Natural killer cell (primary cell): ENCODE data around the gene PIK3C2G. TPM values are rescaled to one million over a fixed set of nuclear protein-coding genes. Genes with fewer than 3 reads are reported as not detected.

ENCODE experiments used
- ATAC-seq, 3 donors: fragments of 150-1000 bp in 2 of 3; fragments of 200-7000 bp in 1 of 3; cut with Tn5 transposase; 1 replicate in 1 of 3; 2 replicates in 2 of 3; pipeline ENCODE4 v1.10.0; 2021; ENCODE audit warnings: mild to moderate bottlenecking in 2 of 3, moderate library complexity in 2 of 3
- DNase-seq, 2 donors: peaks; one replicate each; pipeline versions ENCODE4 v3.0.0 to v3.0.0-alpha.2; 2013 to 2021; ENCODE audit warnings: mixed read lengths in 1 of 2
- H3K27ac ChIP-seq: one replicate; pipeline ENCODE4 v1.5.1; 2013; ENCODE audit warnings: mild to moderate bottlenecking, low read length
- H3K27me3 ChIP-seq: one replicate; pipeline ENCODE4 v1.6.1; 2013; ENCODE audit warnings: low read length; ENCODE audit not compliant: control insufficient read depth, insufficient read depth
- H3K36me3 ChIP-seq: one replicate; pipeline ENCODE4 v1.6.1; 2013; ENCODE audit warnings: low read length; ENCODE audit not compliant: control insufficient read depth, insufficient read depth
- H3K4me1 ChIP-seq: one replicate; pipeline ENCODE4 v1.6.1; 2013; ENCODE audit warnings: low read length; ENCODE audit not compliant: control insufficient read depth, insufficient read depth
- H3K4me3 ChIP-seq: one replicate; pipeline ENCODE4 v1.5.1; 2013; ENCODE audit warnings: low read length
- H3K9me3 ChIP-seq: one replicate; pipeline ENCODE4 v1.6.1; 2013; ENCODE audit warnings: low read length; ENCODE audit not compliant: control insufficient read depth, insufficient read depth
- H3K27ac Mint-ChIP-seq, 2 donors: one replicate each; pipeline ENCODE4 v1.8.0; 2022; ENCODE audit warnings: mild to moderate bottlenecking in 2 of 2, mixed read lengths in 2 of 2, moderate library complexity in 1 of 2
- H3K27me3 Mint-ChIP-seq, 2 donors: one replicate each; pipeline ENCODE4 v1.8.0; 2022; ENCODE audit warnings: low read depth in 2 of 2, mixed read lengths in 2 of 2
- H3K36me3 Mint-ChIP-seq: one replicate; pipeline ENCODE4 v1.8.0; 2022; ENCODE audit warnings: mixed read lengths
- H3K4me1 Mint-ChIP-seq, 2 donors: one replicate each; pipeline ENCODE4 v1.8.0; 2022; ENCODE audit warnings: mixed read lengths in 2 of 2
- H3K4me3 Mint-ChIP-seq: one replicate; pipeline ENCODE4 v1.8.0; 2022; ENCODE audit warnings: mild to moderate bottlenecking, moderate library complexity, mixed read lengths
- H3K9me3 Mint-ChIP-seq, 2 donors: one replicate each; pipeline ENCODE4 v1.8.0; 2022; ENCODE audit warnings: mixed read lengths in 2 of 2
- WGBS: methylation state at CpG from one replicate; pipeline ENCODE4 v1.1.7; 2013; ENCODE audit warnings: missing lambda C conversion rate; ENCODE audit not compliant: insufficient coverage; 5-methylcytosine and 5-hydroxymethylcytosine counted together
- intact Hi-C: fragments of 100-400 bp; cut with micrococcal nuclease; formaldehyde crosslinking; loops from one replicate; pipeline ENCODE4 v1.14.2; 2022
- total RNA-seq, 4 donors: library from RNA; stranded (reverse); fragments of 120-200 nt in 1 of 4; gene quantifications; one replicate each; pipeline versions ENCODE4 v1.2.3 to v1.2.4, GENCODE V29; 2013 to 2022
- TF ChIP-seq, protein P1 (sequence below): fragments of 200-600 bp; IDR thresholded peaks from one replicate; pipeline ENCODE4 v1.8.0; 2022; ENCODE audit warnings: antibody characterized with exemption

PIK3C2G gene
- total RNA-seq, 3 donors from 2014 or later (not counting 1 experiment from before 2014, with no cell fraction given) = not detected

DNA sequence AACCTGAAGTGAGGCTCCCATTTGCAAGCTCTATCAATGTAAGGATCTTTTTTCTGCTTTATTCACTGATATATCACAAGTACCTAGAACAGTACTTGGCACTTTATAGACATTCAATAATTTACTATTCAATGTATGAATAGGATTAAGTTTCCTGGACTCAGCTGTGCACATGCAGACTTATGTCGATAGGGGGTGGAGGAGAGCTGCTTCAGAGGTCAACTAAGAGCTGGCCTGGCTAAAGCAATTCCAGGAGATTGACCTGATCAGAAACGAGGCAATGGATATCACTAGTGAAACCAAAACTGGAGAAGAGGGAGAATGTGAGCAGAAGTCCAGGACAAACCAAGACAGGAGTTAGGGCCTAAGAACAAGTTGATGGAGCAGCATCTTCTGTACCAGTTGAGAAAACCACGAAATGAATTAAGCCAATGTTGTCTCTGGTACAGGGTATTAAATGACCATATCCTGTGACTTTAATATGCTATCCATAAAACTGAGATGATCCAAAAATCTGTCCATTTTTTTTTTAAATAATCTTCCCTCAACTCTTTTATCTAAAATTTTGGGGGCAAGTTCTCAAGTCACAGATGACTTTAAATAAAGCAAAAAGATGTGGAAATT is 169.2 kb downstream of the PIK3C2G start:
- ATAC-seq = no peak
- Histone ChIP-seq H3K27ac (no peak overlapping the region), H3K4me1 (no peaks in the 10 kb centered on the region), H3K36me3 (no peaks in the 10 kb centered on the region), H3K27me3 (no peaks in the 10 kb centered on the region), H3K9me3 (no peaks in the 10 kb centered on the region), H3K4me3 (no peak overlapping the region)
- H3K4me1 Mint-ChIP-seq = no peaks in the 10 kb centered on the region
- H3K27me3 Mint-ChIP-seq = no peaks in the 10 kb centered on the region
- 18% methylated on average over 3 of the region's 3 CpGs for WGBS
- TF ChIP-seq, protein P1, sequence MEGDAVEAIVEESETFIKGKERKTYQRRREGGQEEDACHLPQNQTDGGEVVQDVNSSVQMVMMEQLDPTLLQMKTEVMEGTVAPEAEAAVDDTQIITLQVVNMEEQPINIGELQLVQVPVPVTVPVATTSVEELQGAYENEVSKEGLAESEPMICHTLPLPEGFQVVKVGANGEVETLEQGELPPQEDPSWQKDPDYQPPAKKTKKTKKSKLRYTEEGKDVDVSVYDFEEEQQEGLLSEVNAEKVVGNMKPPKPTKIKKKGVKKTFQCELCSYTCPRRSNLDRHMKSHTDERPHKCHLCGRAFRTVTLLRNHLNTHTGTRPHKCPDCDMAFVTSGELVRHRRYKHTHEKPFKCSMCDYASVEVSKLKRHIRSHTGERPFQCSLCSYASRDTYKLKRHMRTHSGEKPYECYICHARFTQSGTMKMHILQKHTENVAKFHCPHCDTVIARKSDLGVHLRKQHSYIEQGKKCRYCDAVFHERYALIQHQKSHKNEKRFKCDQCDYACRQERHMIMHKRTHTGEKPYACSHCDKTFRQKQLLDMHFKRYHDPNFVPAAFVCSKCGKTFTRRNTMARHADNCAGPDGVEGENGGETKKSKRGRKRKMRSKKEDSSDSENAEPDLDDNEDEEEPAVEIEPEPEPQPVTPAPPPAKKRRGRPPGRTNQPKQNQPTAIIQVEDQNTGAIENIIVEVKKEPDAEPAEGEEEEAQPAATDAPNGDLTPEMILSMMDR = no peak
- peaks cover 5 to 7% of the 10 kb centered on the region in 2 donors for H3K9me3 Mint-ChIP-seq
- no peak overlapping the region for H3K4me3 Mint-ChIP-seq
- DNase-seq = no peak
- intact Hi-C loops = no loop called here
- H3K27ac Mint-ChIP-seq = no peak overlapping the region
- no peaks in the 10 kb centered on the region for H3K36me3 Mint-ChIP-seq

DNA sequence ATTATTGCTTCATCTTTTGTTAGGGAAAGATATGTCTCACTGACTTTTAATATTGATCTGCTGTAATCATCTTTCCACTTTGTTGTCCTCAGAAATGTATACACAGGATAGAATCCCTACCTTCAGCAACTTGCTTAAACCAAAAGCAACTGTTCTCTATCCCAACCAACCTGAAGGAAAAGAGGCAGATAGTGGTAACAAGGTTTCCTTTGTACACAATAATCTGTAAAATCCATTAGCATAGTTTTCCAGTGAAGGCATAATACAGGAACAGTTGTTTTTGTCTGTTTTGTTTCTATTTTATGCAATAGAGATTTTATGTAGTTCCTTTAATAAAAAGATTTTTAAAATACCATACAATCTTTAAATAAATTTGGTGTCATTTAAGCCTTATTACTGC is 170.5 kb downstream of the PIK3C2G start:
- Histone ChIP-seq H3K27me3 (no peaks in the 10 kb centered on the region), H3K27ac (no peak overlapping the region), H3K36me3 (no peaks in the 10 kb centered on the region), H3K4me3 (no peak overlapping the region), H3K9me3 (no peaks in the 10 kb centered on the region), H3K4me1 (no peaks in the 10 kb centered on the region)
- Mint-ChIP-seq H3K27ac (no peak overlapping the region), H3K4me1 (no peaks in the 10 kb centered on the region), H3K4me3 (no peak overlapping the region), H3K9me3 (peaks cover 5 to 7% of the 10 kb centered on the region in 2 donors), H3K27me3 (no peaks in the 10 kb centered on the region), H3K36me3 (no peaks in the 10 kb centered on the region)
- TF ChIP-seq, protein P1 = no peak
- intact Hi-C loops = no loop called here
- DNase-seq = no peak
- no peak for ATAC-seq

GRCh38 chr12:18432206-18432605 is 170.9 kb downstream of the PIK3C2G start:
- Histone ChIP-seq H3K4me3 (no peak overlapping the region), H3K36me3 (no peaks in the 10 kb centered on the region), H3K27ac (no peak overlapping the region), H3K27me3 (no peaks in the 10 kb centered on the region), H3K9me3 (no peaks in the 10 kb centered on the region), H3K4me1 (no peaks in the 10 kb centered on the region)
- ATAC-seq = no peak
- intact Hi-C loops = no loop called here
- H3K27ac Mint-ChIP-seq = no peak overlapping the region
- no peak for DNase-seq
- H3K36me3 Mint-ChIP-seq = no peaks in the 10 kb centered on the region
- H3K9me3 Mint-ChIP-seq = peaks cover 5 to 7% of the 10 kb centered on the region in 2 donors
- TF ChIP-seq, protein P1 = no peak
- no peaks in the 10 kb centered on the region for H3K4me1 Mint-ChIP-seq
- H3K4me3 Mint-ChIP-seq = no peak overlapping the region
- no peaks in the 10 kb centered on the region for H3K27me3 Mint-ChIP-seq

DNA sequence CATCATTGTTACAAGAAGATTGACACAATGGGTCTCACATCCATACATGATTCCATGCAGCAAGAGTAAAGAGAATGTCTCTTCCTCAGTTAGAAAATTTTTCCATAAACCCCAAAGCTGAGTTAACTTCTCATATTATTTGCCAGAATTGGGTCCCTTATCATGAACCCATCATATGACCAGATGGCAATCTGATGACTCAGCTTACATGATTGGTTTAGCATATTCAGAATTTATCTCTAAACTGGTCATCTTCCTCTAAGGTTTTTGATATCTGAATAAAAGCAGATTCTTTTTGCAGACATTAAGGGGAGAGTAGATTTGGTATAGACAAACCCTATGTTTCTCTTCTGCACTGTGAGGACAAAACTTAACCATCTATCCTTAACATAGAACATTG is 174.9 kb downstream of the PIK3C2G start:
- Histone ChIP-seq H3K27me3 (no peaks in the 10 kb centered on the region), H3K4me1 (no peaks in the 10 kb centered on the region), H3K27ac (no peak overlapping the region), H3K4me3 (no peak overlapping the region), H3K36me3 (no peaks in the 10 kb centered on the region), H3K9me3 (no peaks in the 10 kb centered on the region)
- no peak overlapping the region for H3K4me3 Mint-ChIP-seq
- no peak for DNase-seq
- no peaks in the 10 kb centered on the region for H3K27me3 Mint-ChIP-seq
- no peak for ATAC-seq
- TF ChIP-seq, protein P1 = no peak
- peaks cover 2 to 5% of the 10 kb centered on the region in 2 donors for H3K9me3 Mint-ChIP-seq
- H3K4me1 Mint-ChIP-seq = no peaks in the 10 kb centered on the region
- no peaks in the 10 kb centered on the region for H3K36me3 Mint-ChIP-seq
- H3K27ac Mint-ChIP-seq = no peak overlapping the region
- intact Hi-C loops = no loop called here
